ENCODE data around the gene VSX2.

The VSX2 gene

GRCh38 chr14:74208642-74209041 lies 30.6 kb upstream of the VSX2 start:
- CTCF ChIA-PET: interaction anchor here (0.7 to 4.1 kb wide), 4 partner anchors 19 to 94 kb away, joined by 3 to 20 read pairs (median 8); partner anchors contain the start of gene ABCD4
- Histone ChIP-seq H3K9me3 (ENCODE audit: control insufficient read depth, insufficient read depth, low read depth, low read length) (no peaks in the 10 kb centered on the region), H3K36me3 (ENCODE audit: control insufficient read depth in 2 of 2, insufficient read depth in 1 of 2, low read length in 2 of 2) (no peaks in the 10 kb centered on the region), H3K4me1 (ENCODE audit: control insufficient read depth, insufficient read depth, low read length) (no peaks in the 10 kb centered on the region), H3K4me3 (ENCODE audit: low read depth, low read length) (no peak overlapping the region), H3K27ac (ENCODE audit: extremely low read depth, low read depth, low read length) (no peak overlapping the region)
- no peak for TF ChIP-seq ZNF449 (tag by site-specific recombination; IDR thresholded peaks at IDR 0.05)
- TF ChIP-seq ZNF335 (tag by site-specific recombination; conservative IDR thresholded peaks at IDR 0.05): no peak
- POLR2A ChIA-PET: no interaction called here

- CTCF ChIA-PET: interaction anchor here (1.2 to 4.1 kb wide), 2 partner anchors 46 to 100 kb away, joined by 4 to 20 read pairs; no protein-coding TSS in a partner anchor
- no peaks in the 10 kb centered on the region for H3K36me3 ChIP-seq (ENCODE audit: control insufficient read depth in 2 of 2, insufficient read depth in 1 of 2, low read length in 2 of 2)
- TF ChIP-seq KLF1 (tag by site-specific recombination; IDR thresholded peaks at IDR 0.05): no peak
- no peak for TF ChIP-seq ZFP69B (tag by site-specific recombination; IDR thresholded peaks at IDR 0.05)
- no peak for TF ChIP-seq ZBTB48 (tag by site-specific recombination; IDR thresholded peaks at IDR 0.05)
- no peak for TF ChIP-seq ZNF843 (tag by site-specific recombination; IDR thresholded peaks at IDR 0.05)
- no peak for TF ChIP-seq ZNF354C (tag by site-specific recombination; IDR thresholded peaks at IDR 0.05; ENCODE audit: borderline replicate concordance, low read depth)
- no peak for TF ChIP-seq ZNF148 (tag by site-specific recombination; IDR thresholded peaks at IDR 0.05; ENCODE audit: borderline replicate concordance)
- no peak for TF ChIP-seq ZNF274 (IDR thresholded peaks at IDR 0.05; ENCODE audit: low read length)
- no peak for TF ChIP-seq ZNF274 (tag by site-specific recombination; IDR thresholded peaks at IDR 0.05; ENCODE audit: borderline replicate concordance)
- no peak for TF ChIP-seq ZNF311 (tag by site-specific recombination; IDR thresholded peaks at IDR 0.05; ENCODE audit: borderline replicate concordance)
- TF ChIP-seq GLIS1 (tag by site-specific recombination; IDR thresholded peaks at IDR 0.05): no peak
- no peak for TF ChIP-seq ZBTB49 (tag by site-specific recombination; IDR thresholded peaks at IDR 0.05; ENCODE audit: low read depth)
- no peak for TF ChIP-seq ZNF16 (tag by site-specific recombination; IDR thresholded peaks at IDR 0.05; ENCODE audit: low read depth)
- no peak for TF ChIP-seq ZNF114 (tag by site-specific recombination; IDR thresholded peaks at IDR 0.05)
- no peak for TF ChIP-seq ZNF416 (tag by site-specific recombination; IDR thresholded peaks at IDR 0.05)
- no peak overlapping the region for H3K4me3 ChIP-seq (ENCODE audit: low read depth, low read length)
- no peaks in the 10 kb centered on the region for H3K4me1 ChIP-seq (ENCODE audit: control insufficient read depth, insufficient read depth, low read length)
- POLR2A ChIA-PET: no interaction called here
- no peak overlapping the region for H3K27ac ChIP-seq (ENCODE audit: extremely low read depth, low read depth, low read length)
- no peaks in the 10 kb centered on the region for H3K9me3 ChIP-seq (ENCODE audit: control insufficient read depth, insufficient read depth, low read depth, low read length)
Observed at GRCh38 chr14:74211945-74212580, 27.2 kb upstream of the VSX2 start.
